D341Med (cell line): ENCODE results near the gene PITPNC1.
"Not testable (repeated sequence)": the region's sequence is repeated elsewhere in the genome, so short reads cannot be mapped to it uniquely, and the experiment has no call there.

ENCODE experiments used
- DNase-seq: peaks from one replicate; pipeline ENCODE4 v3.0.0; 2012; ENCODE audit warnings: low spot score

The PITPNC1 gene

DNA sequence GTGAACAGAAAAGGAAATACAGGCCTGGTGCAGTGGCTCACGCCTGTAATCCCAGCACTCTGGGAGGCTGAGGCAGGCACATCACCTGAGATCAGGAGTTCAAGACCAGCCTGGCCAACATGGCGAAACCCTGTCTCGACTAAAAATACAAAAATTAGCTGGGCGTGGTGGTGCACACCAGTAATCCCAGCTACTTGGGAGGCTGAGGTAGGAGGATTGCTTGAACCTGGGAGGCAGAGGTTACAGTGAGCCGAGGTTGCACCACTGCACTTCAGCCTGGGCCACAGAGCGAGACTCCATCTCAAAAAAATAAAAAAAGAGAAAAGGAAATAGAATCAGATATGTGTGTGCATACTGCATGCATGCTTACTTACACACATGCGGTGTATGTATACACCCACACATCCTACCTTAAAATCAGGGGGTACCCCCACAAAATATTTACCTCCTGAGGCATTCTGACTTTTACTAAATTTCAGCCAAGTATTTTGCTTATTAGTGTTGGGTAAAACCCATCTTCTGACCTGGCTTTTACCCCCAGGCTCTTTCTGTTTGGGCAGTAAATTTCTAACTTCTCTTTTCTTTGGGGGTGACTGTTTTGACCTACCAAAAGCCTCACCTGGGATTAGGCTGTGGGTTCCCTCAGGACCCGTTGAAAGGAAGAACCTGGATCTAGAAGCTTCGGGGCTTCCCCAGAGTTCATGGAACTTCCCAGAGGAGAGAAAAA, 201.8 kb downstream of the PITPNC1 start:
- not testable (repeated sequence) for DNase-seq

- DNase-seq, result no peak
Observed at GRCh38 chr17:67582673-67583081, 205.6 kb downstream of the PITPNC1 start.

GRCh38 chr17:67585077-67585602, 208.1 kb downstream of the PITPNC1 start:
- DNase-seq, result no peak

GRCh38 chr17:67588326-67588725, 211.2 kb downstream of the PITPNC1 start:
- DNase-seq, result no peak

GRCh38 chr17:67594115-67594880, 217.2 kb downstream of the PITPNC1 start:
- no peak for DNase-seq

DNA sequence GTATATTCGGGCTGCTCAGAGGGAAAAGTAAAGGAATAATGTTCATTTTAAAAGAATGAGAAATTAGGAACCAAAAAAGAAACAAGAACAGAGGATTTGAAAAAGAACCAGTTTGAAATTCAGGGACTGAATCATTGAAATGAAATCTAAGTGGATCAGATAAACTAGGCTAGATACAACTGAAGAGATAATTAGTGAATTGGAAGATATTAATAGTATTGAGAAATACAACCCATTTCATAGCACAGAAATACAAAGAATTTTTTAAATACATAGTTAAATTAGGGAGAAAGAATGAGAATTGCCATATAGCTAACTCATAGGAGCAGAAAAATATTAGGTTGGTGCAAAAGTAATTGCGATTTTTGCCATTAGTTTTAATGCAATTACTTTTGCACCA, 223.3 kb downstream of the PITPNC1 start:
- no peak for DNase-seq

DNA sequence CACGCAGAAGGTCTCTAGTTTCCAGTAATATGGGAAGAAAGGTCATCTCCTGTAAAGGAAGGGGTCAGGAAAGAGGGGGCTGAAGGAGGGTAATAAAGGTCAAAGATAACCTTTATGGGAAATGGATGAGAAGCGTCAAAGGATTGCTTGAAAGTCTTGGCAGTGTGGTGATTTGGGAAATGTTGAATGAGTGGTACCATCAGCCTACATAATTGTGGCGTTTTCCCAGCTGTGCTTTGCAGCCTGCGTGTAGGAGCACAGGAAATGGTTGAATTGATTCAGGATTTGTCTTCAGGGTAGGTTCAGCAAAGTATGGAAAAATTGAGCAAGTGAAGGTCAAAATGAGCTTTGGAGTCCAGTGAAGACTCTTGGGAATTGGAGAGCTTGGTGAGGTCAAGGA, 224.8 kb downstream of the PITPNC1 start:
- DNase-seq, result no peak

- no peak for DNase-seq
Observed at GRCh38 chr17:67602444-67602843, 225.4 kb downstream of the PITPNC1 start.

GRCh38 chr17:67602974-67603373, 225.9 kb downstream of the PITPNC1 start:
- DNase-seq, result peak; percentile 81

DNA sequence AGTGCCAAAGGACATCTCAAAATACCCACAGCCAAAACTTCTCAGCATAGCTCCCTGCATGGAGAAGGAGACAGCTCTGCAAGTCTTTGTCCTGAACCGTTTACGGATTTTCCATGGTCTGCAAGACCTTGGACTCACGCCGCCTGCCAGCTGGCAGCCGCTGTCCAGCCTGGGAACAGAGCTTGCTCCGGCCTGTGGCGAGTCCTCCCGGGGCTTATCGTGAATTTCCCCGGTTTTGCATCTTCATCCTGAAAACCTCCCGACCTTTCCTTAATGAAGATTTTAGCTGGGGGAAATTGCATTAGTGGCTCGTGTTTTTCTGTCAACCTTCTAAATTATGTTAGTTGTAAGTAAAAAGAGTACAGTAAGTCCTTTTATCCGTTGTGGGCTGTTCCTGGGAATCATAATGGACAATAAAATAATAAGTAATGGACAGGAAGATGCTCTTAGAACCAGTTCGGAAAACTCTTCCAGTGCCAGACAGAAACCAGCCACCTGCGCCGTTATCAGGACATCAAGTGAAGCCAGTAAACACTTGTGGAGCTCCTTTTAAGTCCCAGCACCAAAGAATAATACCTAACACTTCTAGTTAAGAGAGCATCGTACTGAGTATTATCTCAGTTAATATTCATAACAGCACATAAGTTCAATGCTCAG, 228.3 kb downstream of the PITPNC1 start:
- DNase-seq, result no peak

GRCh38 chr17:67606471-67606870, 229.4 kb downstream of the PITPNC1 start:
- DNase-seq, result peak; percentile 59

GRCh38 chr17:67606896-67607604, 230.0 kb downstream of the PITPNC1 start:
- DNase-seq, result no peak

DNA sequence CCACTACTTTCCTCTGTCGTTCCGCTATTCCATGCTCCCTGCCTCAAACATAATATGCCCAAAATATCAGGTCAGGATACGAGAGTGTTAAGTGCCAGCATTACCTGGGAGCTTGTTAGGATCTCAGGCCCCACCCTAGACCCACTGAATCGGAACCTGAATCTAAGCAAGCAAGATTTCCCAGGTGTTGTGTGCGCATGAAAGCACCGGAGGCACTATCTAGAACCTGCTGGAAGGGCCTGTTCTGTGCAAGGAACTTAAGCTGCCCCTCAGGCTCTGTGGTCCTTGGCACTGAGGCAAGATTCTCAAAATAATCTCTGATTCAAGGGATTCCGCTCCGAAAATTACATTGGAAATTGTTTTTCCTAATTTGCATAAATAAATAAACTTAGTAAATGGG, 233.0 kb downstream of the PITPNC1 start:
- DNase-seq, result no peak

GRCh38 chr17:67613961-67614360, 236.9 kb downstream of the PITPNC1 start:
- DNase-seq, result no peak

DNA sequence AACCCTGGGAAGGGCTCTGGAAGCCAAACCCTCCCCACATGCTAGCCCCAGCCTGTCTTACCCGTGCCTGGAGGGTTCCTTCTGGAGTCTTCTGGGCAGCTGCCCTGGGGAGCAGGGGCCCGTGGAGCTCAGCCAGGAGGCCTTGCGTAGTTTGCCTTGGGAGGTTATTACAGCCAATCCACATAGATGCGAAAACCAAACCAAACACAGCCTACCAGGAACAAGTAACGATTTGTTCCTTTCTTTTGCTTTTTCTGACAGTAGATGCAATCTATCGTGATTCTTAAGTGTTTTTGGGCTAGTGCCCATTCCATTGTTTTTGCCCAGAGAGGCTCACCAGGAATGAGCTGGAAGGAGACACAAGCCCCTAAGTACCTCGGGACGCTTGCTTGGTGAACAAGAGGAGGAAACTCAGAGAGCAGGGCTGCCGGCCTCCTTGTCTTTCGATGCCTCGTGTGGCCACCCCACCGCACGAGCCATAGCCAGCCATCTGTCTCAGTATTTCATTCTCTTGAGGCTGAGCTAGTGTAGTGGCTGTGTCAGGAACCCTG, 238.0 kb downstream of the PITPNC1 start:
- DNase-seq, result no peak

DNA sequence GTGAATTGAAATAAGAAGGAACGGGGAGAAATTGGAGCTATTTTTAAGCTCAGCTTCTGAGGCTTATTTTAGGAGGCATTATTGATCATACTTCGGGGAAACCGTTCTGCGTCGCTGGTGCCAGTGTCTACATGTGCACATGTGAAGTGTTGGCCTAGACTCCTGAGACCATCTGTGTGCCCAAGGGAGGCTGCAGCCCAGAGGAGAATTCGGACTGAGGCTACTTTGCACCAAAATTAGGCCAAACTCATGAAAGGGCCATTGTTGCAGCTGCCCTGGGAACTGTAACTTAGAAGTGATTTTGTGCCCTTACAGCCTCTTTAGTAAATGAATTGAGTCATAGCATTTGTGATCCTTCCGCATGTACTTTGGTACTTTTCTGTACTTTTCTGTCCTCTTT, 238.7 kb downstream of the PITPNC1 start:
- no peak for DNase-seq

DNA sequence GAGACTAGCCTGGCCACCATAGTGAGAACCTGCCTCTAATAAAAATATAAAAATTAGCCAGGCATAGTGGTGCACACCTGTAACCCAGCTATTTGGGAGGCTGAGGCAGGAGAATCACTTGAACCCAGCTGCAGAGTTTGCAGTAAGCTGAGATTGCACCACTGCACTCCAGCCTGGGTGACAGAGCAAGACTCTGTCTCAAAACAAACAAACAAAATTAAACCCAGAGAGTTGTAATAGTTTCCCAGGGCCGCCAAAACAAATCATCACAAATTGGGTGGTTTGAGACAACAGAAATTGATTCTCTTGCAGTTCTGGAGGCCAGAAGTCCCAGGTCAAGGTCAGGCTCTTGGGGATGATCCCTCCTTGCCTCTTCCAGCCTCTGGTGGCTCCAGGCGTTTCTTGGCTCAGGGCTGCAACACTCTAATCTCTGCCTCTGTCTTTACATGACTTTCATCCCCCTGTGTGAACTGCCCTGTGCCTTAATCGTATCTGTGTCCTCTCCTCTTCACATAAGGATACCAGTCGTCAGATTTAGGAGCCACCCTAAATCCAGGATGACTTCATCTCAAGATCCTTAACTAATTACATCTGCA, 240.3 kb downstream of the PITPNC1 start:
- DNase-seq, result no peak

DNA sequence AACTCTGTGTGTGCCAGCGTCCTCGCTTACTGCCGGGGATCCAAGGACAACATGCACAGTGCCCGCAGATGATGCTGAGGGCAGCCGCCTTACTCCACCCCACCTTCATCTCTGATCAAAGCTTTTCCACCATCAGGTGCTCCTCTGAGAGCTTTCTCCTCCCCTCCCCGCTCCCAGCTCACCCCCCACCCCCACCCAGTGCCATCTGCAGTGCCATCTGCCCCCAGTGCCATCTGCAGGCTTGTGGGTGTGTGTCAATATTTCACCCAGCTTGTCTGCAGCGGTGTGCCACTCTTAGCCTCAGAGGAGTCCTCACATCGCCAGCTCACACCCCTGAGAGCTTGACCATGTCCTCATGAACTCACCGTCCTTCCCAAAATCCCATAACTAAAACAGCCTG, 242.5 kb downstream of the PITPNC1 start:
- peak; percentile 63 for DNase-seq

- DNase-seq, result no peak
Observed at GRCh38 chr17:67620088-67620487, 243.0 kb downstream of the PITPNC1 start.

DNA sequence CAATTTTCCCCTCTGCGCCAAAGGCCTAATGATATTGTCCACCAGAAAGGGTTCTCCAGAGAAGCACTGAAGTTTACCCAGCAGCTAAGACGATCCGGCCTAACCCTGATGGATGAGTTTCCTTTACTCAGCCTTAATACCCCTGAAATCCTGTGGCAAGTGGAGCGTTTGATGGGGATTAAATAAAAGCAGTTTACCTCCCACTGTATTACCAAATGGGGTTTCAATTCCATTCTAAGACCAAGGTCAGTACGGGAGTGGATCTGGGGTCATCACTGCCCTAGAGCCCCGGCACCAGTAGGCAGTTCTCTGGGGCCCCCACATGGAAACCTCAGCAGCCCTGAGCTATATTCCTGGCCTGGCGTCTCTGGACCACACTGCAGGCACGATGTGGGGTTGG, 243.6 kb downstream of the PITPNC1 start:
- DNase-seq, result peak; percentile 61

- DNase-seq, result no peak
Observed at GRCh38 chr17:67623767-67624166, 246.7 kb downstream of the PITPNC1 start.
